Activated T-helper 17 cell treated with anti-CD3 and anti-CD28 coated beads, Interleukin-2, amount 50 U/mL, for 72 hours (primary cell): Measurements from ENCODE around the gene SLC13A5. TPM values are rescaled to one million over a fixed set of nuclear protein-coding genes. Genes with fewer than 3 reads are reported as not detected.

Experiments used
- ATAC-seq: fragments of 150-1000 bp; cut with Tn5 transposase; replicated peaks from 2 replicates; pipeline ENCODE4 v1.10.0; 2021; ENCODE audit warnings: mild to moderate bottlenecking, moderate library complexity
- H3K27ac Mint-ChIP-seq: one replicate; pipeline ENCODE4 v1.8.0; 2022; ENCODE audit warnings: mixed read lengths
- H3K27me3 Mint-ChIP-seq: one replicate; pipeline ENCODE4 v1.8.0; 2022; ENCODE audit warnings: mixed read lengths
- H3K36me3 Mint-ChIP-seq: one replicate; pipeline ENCODE4 v1.8.0; 2022; ENCODE audit warnings: low read depth, mild to moderate bottlenecking, mixed read lengths
- H3K4me1 Mint-ChIP-seq: one replicate; pipeline ENCODE4 v1.8.0; 2022; ENCODE audit warnings: mixed read lengths
- H3K4me3 Mint-ChIP-seq: one replicate; pipeline ENCODE4 v1.8.0; 2022; ENCODE audit warnings: mild to moderate bottlenecking, mixed read lengths
- H3K9me3 Mint-ChIP-seq: one replicate; pipeline ENCODE4 v1.8.0; 2022; ENCODE audit warnings: mixed read lengths
- total RNA-seq, 2 donors: library from RNA; stranded (reverse); gene quantifications; one replicate each; pipeline ENCODE4 v1.2.3, GENCODE V29; 2022

Gene SLC13A5
- total RNA-seq, 2 donors from 2014 or later = not detected

DNA sequence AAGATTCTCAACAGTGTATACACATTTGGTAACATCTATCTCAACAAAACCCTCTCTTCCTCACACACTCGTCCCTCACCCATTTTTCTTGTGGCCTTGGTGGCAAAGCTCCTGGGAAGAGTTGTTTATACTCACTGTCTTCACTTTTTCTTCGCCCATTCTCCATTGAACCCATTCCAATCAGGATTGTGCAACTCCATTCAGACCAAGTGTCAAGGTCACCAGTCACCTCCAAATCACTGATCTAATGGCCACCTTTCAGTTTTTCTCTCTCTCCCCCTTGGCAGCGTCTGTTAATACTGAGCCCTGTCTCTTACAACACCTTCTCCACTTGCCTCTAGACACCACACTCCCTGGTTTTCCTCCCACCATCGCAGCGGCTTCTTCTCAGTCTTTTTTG lies 8.6 kb upstream of the SLC13A5 start:
- Mint-ChIP-seq H3K27me3 (peaks cover 45% of the 10 kb centered on the region), H3K9me3 (no peaks in the 10 kb centered on the region), H3K36me3 (no peaks in the 10 kb centered on the region), H3K4me3 (no peak overlapping the region), H3K27ac (no peak overlapping the region), H3K4me1 (no peaks in the 10 kb centered on the region)
- no peak for ATAC-seq

DNA sequence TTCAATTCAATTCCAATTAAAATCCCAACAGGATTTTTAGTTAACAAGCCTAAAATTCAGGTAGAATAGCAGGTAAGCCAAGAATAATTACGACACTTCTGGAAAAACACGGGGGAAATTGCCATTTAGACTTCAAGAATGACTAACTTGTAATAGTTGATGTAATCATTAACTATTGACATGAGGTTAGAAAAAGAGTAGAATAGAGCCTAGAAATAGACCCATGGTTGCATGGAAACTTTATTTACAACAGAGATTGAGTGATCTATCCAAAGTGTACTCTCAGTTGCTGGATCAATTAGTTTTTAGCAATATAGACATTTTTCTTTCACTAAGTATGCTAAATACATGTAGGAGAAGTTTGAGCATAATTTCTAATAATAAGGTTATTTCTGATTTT lies 3.6 kb upstream of the SLC13A5 start:
- peaks cover 55% of the 10 kb centered on the region for H3K27me3 Mint-ChIP-seq
- H3K4me1 Mint-ChIP-seq = peaks cover 4% of the 10 kb centered on the region
- peaks cover 4% of the 10 kb centered on the region for H3K9me3 Mint-ChIP-seq
- no peak for ATAC-seq
- no peak overlapping the region for H3K4me3 Mint-ChIP-seq
- H3K36me3 Mint-ChIP-seq = no peaks in the 10 kb centered on the region
- H3K27ac Mint-ChIP-seq = no peak overlapping the region

DNA sequence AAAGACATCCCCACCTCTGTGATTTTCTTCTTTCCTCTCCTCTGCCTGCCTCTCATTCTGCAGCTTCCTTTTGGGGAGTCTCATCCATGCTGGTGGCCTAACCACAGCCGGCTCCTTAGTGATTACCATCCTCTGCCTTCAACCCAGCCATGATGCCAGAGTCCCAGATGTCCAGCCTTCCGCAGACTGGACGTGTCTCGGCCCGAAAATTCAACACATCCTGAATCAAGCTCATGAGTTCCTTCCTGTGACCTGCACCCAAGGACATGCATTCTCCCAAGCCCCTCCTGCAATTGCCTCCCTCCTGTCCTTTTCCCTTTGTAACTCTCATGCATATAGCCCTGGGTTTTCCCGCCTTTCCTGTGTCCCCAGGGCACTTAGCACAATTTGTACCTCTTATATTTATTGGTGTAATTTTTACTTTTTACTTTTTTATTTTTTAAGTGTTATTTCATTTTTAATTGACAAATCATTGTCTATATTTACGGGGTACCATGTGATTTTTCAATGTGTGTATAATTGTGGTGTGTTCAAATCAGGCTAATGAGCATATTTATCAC lies 1.2 kb upstream of the SLC13A5 start:
- ATAC-seq = no peak
- H3K27ac Mint-ChIP-seq = no peak overlapping the region
- H3K27me3 Mint-ChIP-seq = peaks cover 57% of the 10 kb centered on the region
- H3K9me3 Mint-ChIP-seq = peaks cover 4% of the 10 kb centered on the region
- peaks cover 9% of the 10 kb centered on the region for H3K4me1 Mint-ChIP-seq
- no peaks in the 10 kb centered on the region for H3K36me3 Mint-ChIP-seq
- peak overlapping the region; percentile 32 for H3K4me3 Mint-ChIP-seq

DNA sequence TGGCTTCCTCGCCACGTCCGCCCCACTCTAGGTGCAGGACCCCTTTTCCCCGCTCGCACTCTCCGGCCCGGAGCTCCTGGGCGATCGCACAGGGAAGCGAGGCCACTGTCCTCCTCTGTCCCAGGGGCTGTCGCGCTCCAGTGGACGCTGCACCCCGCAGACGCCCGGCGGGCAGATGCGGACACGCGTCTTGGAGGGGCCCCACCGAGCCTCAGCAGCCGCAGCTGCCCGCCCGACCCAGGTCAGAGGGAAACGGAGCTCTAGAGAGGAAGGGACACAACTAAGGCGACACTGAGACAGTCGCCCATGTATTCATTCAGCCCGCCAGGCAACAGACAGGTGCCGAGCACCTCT lies 726 bp upstream of the SLC13A5 start:
- no peaks in the 10 kb centered on the region for H3K36me3 Mint-ChIP-seq
- H3K4me3 Mint-ChIP-seq = peak overlapping the region; percentile 32
- no peak for ATAC-seq
- peaks cover 4% of the 10 kb centered on the region for H3K9me3 Mint-ChIP-seq
- no peak overlapping the region for H3K27ac Mint-ChIP-seq
- peaks cover 60% of the 10 kb centered on the region for H3K27me3 Mint-ChIP-seq
- H3K4me1 Mint-ChIP-seq = peaks cover 9% of the 10 kb centered on the region

DNA sequence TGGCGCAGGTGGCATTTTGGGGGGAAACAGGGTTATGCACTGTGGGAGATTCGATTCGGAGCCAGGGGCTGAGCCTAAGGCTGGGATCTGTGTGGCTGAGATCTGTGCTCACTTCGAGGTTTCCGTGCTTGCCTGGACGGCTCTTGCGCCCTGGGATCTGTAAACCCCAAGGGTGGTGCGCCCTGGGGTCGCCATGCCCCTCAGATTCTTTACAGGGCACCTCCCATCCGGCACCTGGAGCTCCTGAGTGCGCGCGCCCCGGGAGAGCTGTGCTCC lies 377 bp downstream of the SLC13A5 start:
- ATAC-seq = no peak
- Mint-ChIP-seq H3K4me1 (peaks cover 9% of the 10 kb centered on the region), H3K27me3 (peaks cover 66% of the 10 kb centered on the region), H3K4me3 (peak overlapping the region; percentile 39), H3K9me3 (peaks cover 4% of the 10 kb centered on the region), H3K36me3 (no peaks in the 10 kb centered on the region), H3K27ac (no peak overlapping the region)

DNA sequence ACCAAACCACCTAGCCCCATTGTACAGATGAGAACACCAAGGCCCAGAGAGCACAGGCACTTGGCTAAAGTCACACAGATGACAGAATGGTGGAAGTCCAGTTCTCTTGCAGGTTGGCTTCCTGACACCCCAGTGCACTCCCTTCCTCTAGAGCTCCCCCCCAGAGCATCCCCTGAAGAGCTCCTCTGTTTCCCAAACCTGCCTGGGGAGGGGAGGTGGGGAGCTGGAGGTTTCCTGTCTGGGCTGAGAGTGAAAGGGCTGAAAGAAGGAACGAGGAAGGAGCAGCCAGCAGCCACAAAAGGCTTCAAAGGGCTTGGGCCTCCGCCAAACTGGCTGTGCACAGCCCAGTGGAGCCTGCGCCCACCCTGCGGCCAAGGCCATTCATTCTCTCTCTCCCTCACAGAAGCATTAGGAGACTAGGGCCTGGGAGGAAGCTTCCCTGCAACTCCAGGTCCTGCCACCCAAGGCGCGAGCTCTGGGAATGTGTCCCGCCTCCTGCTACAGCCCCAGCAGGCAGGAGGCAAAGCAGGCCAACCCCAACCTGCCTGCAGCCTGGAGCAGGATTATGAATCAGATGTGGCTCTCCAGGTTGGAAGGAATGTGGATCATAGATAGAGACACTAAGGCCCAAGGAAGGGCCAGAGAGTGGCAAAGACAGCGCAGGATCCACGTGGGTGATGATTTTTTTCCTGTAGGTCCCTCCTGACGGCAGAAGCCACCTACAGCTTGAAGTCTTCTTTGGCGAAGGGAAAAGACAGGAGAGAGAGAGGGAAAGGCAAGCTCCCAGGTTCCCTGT lies 913 bp downstream of the SLC13A5 start:
- Mint-ChIP-seq H3K27me3 (peaks cover 66% of the 10 kb centered on the region), H3K9me3 (peaks cover 4% of the 10 kb centered on the region), H3K4me3 (peak overlapping the region; percentile 39), H3K36me3 (no peaks in the 10 kb centered on the region), H3K4me1 (peaks cover 9% of the 10 kb centered on the region), H3K27ac (no peak overlapping the region)
- ATAC-seq = no peak

DNA sequence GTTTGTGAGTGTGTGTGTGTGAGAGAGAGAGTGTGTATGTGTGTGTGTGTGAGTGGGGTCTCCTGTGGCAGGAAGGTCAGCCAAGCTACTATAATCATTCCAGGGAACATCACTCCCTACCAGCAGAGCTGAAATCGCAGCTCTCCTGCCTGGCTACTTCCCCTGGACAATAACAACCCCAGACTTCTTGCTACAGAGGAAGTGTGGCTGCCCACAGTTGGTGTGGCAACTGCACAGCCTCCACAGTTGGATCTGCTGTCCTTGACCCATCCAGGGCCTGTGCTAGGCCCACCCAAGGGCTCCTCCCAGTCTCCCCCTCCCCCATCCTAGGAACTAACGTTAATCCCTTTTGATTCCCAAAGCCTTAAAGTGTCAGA lies 1.5 kb downstream of the SLC13A5 start:
- Mint-ChIP-seq H3K27me3 (peaks cover 69% of the 10 kb centered on the region), H3K4me1 (peaks cover 9% of the 10 kb centered on the region), H3K9me3 (peaks cover 4% of the 10 kb centered on the region), H3K27ac (no peak overlapping the region), H3K36me3 (no peaks in the 10 kb centered on the region), H3K4me3 (no peak overlapping the region)
- ATAC-seq = no peak

DNA sequence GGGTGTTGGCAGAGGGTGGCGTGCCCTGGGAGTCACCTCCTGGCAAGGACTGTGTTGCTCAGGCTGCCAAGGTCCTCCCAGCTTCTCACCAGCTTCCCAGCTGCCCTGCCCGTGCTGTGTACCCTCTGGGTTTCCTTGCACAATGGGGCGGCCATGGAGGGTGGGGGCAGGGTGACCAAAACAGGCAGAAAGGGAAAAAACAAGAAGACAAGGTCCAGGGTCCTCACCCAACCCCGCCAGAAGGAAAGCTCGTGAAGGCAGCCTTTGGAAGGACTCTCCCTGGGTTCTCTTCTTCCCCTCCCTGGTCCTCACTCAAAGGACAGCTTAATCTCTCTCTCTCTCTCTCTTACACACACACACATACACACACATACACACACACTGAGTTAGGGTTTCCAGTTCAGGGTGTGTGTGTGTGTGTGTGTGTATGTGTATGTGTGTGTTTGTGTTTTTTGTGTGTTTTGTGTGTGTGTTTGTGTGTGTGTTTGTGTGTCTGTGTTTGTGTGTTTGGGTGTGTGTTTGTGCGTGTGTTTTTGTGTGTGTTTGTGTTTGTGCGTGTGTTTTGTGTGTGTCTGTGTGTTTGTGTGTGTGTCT lies 2.0 kb downstream of the SLC13A5 start:
- Mint-ChIP-seq H3K9me3 (peaks cover 3% of the 10 kb centered on the region), H3K27me3 (peaks cover 65% of the 10 kb centered on the region), H3K4me1 (peaks cover 9% of the 10 kb centered on the region), H3K4me3 (no peak overlapping the region), H3K27ac (no peak overlapping the region), H3K36me3 (no peaks in the 10 kb centered on the region)
- no peak for ATAC-seq

DNA sequence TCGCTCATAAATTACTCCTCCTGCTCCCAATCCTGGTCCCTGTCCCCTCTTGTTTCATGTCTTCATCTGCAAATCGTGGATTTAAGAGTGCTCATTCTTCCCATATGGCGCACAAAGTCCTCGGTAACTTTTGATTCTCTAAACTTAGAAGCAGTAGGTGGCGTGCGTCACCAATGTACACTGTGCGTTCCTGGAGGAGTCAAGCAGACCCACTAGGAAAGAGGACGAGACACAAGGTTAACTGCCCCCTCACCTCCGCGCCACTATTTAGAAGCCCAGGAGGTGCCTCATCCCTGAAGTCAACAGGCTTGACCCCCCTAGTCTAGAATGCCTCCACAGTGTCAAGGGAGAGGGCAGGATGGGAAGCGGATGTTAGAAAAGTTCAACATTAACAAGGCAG lies 2.9 kb downstream of the SLC13A5 start:
- peaks cover 57% of the 10 kb centered on the region for H3K27me3 Mint-ChIP-seq
- H3K4me1 Mint-ChIP-seq = peaks cover 9% of the 10 kb centered on the region
- no peak for ATAC-seq

DNA sequence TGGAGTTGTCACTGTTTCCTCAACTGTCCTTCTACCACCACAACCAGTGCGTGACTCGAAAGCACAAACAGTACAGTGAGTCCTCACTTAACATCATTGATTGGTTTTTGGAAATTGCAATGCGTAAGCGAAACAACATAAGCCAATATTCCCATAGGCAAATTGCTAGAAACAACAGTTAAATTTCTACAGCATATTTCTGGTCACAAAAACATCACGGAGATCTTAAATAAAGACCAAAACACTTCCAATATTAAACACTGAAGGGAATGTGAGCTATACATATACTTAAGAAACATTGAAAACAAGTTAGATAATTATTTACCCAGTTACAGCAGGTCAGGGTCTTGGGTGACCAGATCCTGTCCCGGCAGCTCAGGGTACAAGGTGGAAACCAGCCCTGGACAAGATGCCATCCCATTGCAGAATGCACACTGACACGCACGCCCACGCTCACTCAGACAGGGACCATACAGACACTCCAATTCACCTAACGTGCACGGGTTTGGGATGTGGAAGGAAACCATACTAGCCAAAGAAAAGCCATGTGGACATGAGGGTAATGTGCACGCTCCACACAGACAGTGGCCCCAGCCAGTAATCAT lies 4.7 kb downstream of the SLC13A5 start:
- H3K4me3 Mint-ChIP-seq = no peak overlapping the region
- H3K27ac Mint-ChIP-seq = no peak overlapping the region
- H3K4me1 Mint-ChIP-seq = peaks cover 5% of the 10 kb centered on the region
- no peaks in the 10 kb centered on the region for H3K36me3 Mint-ChIP-seq
- H3K27me3 Mint-ChIP-seq = peaks cover 48% of the 10 kb centered on the region
- no peaks in the 10 kb centered on the region for H3K9me3 Mint-ChIP-seq
- ATAC-seq = no peak

More for the DNA sequence above, 2.9 kb downstream of the SLC13A5 start:
- Mint-ChIP-seq H3K36me3 (no peaks in the 10 kb centered on the region), H3K27ac (no peak overlapping the region), H3K9me3 (no peaks in the 10 kb centered on the region), H3K4me3 (no peak overlapping the region)

DNA sequence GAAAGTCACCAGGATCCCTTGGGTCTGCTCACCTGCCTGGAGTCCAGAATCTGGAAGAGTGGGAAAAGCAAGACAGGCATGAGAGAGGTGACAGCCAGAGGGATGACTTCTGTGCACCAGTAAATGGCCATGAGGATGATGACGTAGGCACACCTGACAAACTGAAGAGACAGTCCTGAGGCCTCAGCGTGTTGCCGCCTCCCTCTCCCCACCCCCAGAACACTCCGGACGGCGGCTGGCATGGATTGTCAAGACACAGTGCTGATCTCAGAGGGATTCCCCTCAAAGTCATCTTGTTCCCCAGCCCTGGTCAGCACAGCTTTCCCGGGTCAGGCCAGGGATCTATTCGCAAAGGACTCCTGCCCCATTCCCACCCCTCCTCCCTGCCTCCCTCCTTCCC lies 6.2 kb downstream of the SLC13A5 start:
- H3K36me3 Mint-ChIP-seq = no peaks in the 10 kb centered on the region
- no peaks in the 10 kb centered on the region for H3K9me3 Mint-ChIP-seq
- peaks cover 5% of the 10 kb centered on the region for H3K4me1 Mint-ChIP-seq
- peaks cover 46% of the 10 kb centered on the region for H3K27me3 Mint-ChIP-seq
- H3K4me3 Mint-ChIP-seq = no peak overlapping the region
- no peak for ATAC-seq
- no peak overlapping the region for H3K27ac Mint-ChIP-seq

DNA sequence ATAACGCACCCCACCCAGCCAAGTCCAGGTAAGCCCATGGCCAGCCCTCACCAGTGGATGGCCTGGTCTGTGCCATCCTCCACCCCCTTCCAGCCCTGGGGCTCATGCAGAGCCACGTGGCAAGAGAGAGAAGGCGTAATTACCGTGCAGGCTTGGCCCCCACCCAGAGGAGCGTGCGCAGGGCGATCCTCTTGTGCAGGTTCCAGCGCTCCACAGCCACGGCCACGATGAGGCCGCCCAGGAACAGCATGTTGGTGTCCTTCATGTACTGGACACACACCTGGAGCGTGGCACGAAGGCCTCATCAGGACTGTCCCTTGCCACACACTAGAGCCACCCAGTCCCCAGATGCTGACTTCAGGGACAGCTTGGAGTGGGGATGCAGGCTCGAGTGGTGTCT lies 6.7 kb downstream of the SLC13A5 start:
- ATAC-seq = no peak
- Mint-ChIP-seq H3K9me3 (no peaks in the 10 kb centered on the region), H3K27ac (no peak overlapping the region), H3K4me1 (peaks cover 4% of the 10 kb centered on the region), H3K4me3 (no peak overlapping the region), H3K27me3 (peaks cover 41% of the 10 kb centered on the region), H3K36me3 (no peaks in the 10 kb centered on the region)

DNA sequence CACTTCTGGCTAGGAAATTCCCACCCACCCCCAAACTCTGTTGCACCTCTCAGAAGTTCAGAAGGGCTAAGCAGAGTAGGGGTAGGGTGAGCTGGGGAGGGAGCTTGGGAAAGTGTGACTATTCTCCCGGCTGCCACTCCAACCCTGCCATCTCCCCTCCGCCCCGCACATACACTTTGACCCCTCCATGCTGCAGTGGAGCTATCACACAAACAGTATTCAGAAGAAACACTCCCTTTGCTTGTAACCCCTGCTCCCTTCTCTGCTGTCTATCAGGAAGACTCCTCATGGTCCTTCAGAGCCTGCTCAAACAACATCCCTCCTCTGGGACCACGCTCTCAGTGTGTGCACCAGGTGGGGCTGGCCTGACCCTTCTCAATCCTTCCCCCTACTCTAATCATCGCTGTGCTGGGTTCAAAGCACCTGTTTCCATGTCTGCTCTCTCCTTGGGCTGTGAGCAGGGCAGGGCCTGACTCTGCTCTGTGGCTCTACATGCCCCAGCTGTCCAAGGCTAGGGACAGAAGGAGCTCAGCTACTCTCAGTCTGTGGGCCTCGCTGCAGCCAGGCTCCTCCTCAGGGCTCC lies 8.6 kb downstream of the SLC13A5 start:
- Mint-ChIP-seq H3K4me3 (no peak overlapping the region), H3K9me3 (no peaks in the 10 kb centered on the region), H3K27me3 (peaks cover 31% of the 10 kb centered on the region), H3K36me3 (no peaks in the 10 kb centered on the region), H3K27ac (no peak overlapping the region), H3K4me1 (no peaks in the 10 kb centered on the region)
- no peak for ATAC-seq

DNA sequence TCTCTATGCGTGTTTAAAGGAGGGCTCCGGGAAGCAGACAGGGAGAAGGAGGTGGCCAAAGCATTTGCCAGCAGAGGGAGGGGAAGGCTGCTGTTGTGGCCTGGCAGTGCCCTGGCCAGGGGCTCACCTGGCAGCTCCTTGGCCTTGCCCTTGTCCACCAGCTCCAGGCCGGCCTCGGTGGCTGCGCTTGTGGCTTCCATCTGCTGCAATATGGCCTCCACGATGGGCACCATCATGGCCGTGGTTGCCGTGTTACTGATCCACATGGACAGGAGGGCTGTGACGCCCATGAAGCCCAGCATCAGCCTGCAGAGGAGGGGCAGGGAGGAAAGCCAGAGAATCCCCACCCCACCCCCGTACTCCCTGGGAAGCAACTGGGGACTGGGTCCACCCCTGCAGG lies 9.4 kb downstream of the SLC13A5 start:
- H3K27ac Mint-ChIP-seq = no peak overlapping the region
- H3K4me3 Mint-ChIP-seq = no peak overlapping the region
- H3K27me3 Mint-ChIP-seq = peaks cover 25% of the 10 kb centered on the region
- H3K4me1 Mint-ChIP-seq = no peaks in the 10 kb centered on the region
- no peaks in the 10 kb centered on the region for H3K9me3 Mint-ChIP-seq
- H3K36me3 Mint-ChIP-seq = no peaks in the 10 kb centered on the region
- ATAC-seq = no peak
